ENCODE measurements around the gene OVOL2. TPM values are rescaled to one million over a fixed set of nuclear protein-coding genes. Genes with fewer than 3 reads are reported as not detected.

The OVOL2 gene
- polyA plus RNA-seq, 1 donor from 2014 or later = not detected

- TF ChIP-seq POLR2AphosphoS5 (IDR thresholded peaks at IDR 0.05) (no peak), SMC3 (conservative IDR thresholded peaks at IDR 0.05; ENCODE audit: poor library complexity) (no peak), MXI1 (conservative IDR thresholded peaks at IDR 0.05; ENCODE audit: poor library complexity, severe bottlenecking) (no peak), TAF1 (IDR thresholded peaks at IDR 0.05; ENCODE audit: low read depth) (no peak), RAD21 (conservative IDR thresholded peaks at IDR 0.05) (no peak), CTCF (IDR thresholded peaks at IDR 0.05; ENCODE audit: poor library complexity, severe bottlenecking) (no peak), REST (IDR thresholded peaks at IDR 0.05; ENCODE audit: borderline replicate concordance) (no peak), EZH2 (IDR thresholded peaks at IDR 0.05; ENCODE audit: borderline replicate concordance, insufficient read depth, low read length, poor library complexity, severe bottlenecking) (no peak), EP300 (conservative IDR thresholded peaks at IDR 0.05; ENCODE audit: poor library complexity, severe bottlenecking) (no peak)
- no peaks in the 10 kb centered on the region for H3K9me2 ChIP-seq (ENCODE audit: insufficient read depth, low read length)
- H3K27ac ChIP-seq (ENCODE audit: low read length) = no peak overlapping the region
These were observed 16.3 kb downstream of the OVOL2 start for GRCh38 chr20:18041462-18041861.

GRCh38 chr20:18039063-18039462 lies 18.7 kb downstream of the OVOL2 start:
- Histone ChIP-seq H3K4me3 (ENCODE audit: low read length) (no peak overlapping the region), H3F3A (ENCODE audit: insufficient read depth, low read length, poor library complexity, severe bottlenecking) (no peaks in the 10 kb centered on the region), H3K36me3 (ENCODE audit: insufficient read depth, low read length) (no peaks in the 10 kb centered on the region), H3K27me3 (ENCODE audit: insufficient read depth, low read depth, low read length) (no peaks in the 10 kb centered on the region), H3K9me3 (ENCODE audit: low read length) (no peaks in the 10 kb centered on the region), H2AFZ (ENCODE audit: low read depth, low read length) (no peak overlapping the region), H3K4me2 (ENCODE audit: low read length) (no peak overlapping the region), H4K20me1 (ENCODE audit: insufficient read depth) (no peaks in the 10 kb centered on the region), H3K27ac (ENCODE audit: low read length) (no peak overlapping the region), H3K79me2 (replicated peaks; ENCODE audit: insufficient read depth, low read length) (no peaks in the 10 kb centered on the region), H3K9ac (ENCODE audit: low read length) (no peak overlapping the region), H3K9me2 (ENCODE audit: insufficient read depth, low read length) (no peaks in the 10 kb centered on the region)
- no peak for TF ChIP-seq TAF1 (IDR thresholded peaks at IDR 0.05; ENCODE audit: low read depth)
- no peak for TF ChIP-seq EZH2 (IDR thresholded peaks at IDR 0.05; ENCODE audit: borderline replicate concordance, insufficient read depth, low read length, poor library complexity, severe bottlenecking)
- no peak for TF ChIP-seq EP300 (conservative IDR thresholded peaks at IDR 0.05; ENCODE audit: poor library complexity, severe bottlenecking)
- TF ChIP-seq REST (IDR thresholded peaks at IDR 0.05; ENCODE audit: borderline replicate concordance) = no peak
- TF ChIP-seq MXI1 (conservative IDR thresholded peaks at IDR 0.05; ENCODE audit: poor library complexity, severe bottlenecking) = no peak
- TF ChIP-seq SMC3 (conservative IDR thresholded peaks at IDR 0.05; ENCODE audit: poor library complexity) = no peak
- no peak for TF ChIP-seq RAD21 (conservative IDR thresholded peaks at IDR 0.05)
- no peak for TF ChIP-seq CTCF (IDR thresholded peaks at IDR 0.05; ENCODE audit: poor library complexity, severe bottlenecking)
- no peak for TF ChIP-seq POLR2AphosphoS5 (IDR thresholded peaks at IDR 0.05)

More at GRCh38 chr20:18041462-18041861, 16.3 kb downstream of the OVOL2 start:
- Histone ChIP-seq H3K9ac (ENCODE audit: low read length) (no peak overlapping the region), H3K79me2 (replicated peaks; ENCODE audit: insufficient read depth, low read length) (no peaks in the 10 kb centered on the region), H3K4me2 (ENCODE audit: low read length) (no peak overlapping the region), H4K20me1 (ENCODE audit: insufficient read depth) (no peaks in the 10 kb centered on the region), H3K27me3 (ENCODE audit: insufficient read depth, low read depth, low read length) (no peaks in the 10 kb centered on the region), H3K36me3 (ENCODE audit: insufficient read depth, low read length) (no peaks in the 10 kb centered on the region), H3F3A (ENCODE audit: insufficient read depth, low read length, poor library complexity, severe bottlenecking) (no peaks in the 10 kb centered on the region), H3K4me3 (ENCODE audit: low read length) (no peak overlapping the region), H3K9me3 (ENCODE audit: low read length) (no peaks in the 10 kb centered on the region), H2AFZ (ENCODE audit: low read depth, low read length) (no peak overlapping the region)
